Measurements from ENCODE around the gene IGSF23. TPM values are rescaled to one million over a fixed set of nuclear protein-coding genes. Genes with fewer than 3 reads are reported as not detected.
"Not testable (repeated sequence)": the region's sequence is repeated elsewhere in the genome, so short reads cannot be mapped to it uniquely, and the experiment has no call there.

The IGSF23 gene
- total RNA-seq, 2 donors from 2014 or later, result not detected

DNA sequence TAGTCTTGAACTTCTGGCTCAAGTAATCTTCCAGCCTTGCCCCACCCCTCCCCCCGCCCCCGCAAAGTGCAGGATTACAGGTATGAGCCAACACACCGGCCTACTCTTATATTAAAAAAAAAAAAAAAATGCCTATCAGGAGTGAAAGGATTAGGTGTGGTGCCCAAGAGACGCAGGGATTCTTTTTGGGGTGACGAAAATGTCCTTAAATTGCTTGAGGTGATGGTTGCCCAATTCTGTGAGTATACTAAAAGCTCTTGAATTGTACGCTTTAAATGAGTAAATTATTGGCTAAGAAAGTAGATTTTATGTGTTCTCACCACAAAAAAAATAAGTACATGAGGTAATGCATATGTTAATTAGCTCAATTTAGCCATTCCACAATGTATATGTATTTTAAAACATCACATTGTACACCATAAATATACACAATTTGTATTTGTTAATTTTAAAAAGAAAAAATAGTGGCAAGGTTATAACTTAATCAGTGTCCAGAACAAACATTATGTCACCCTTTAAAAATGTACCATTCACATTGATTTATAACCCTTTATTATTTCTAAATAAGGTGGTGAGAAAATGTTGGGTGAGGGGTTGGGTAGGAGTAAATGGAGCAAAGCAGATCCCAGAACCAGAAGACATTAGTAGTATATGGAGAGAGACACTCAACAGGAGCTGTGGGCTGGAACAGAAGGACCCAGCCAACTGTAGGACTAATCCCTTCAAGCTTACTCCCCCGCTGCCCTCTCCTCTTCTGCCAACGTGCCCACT is 3.9 kb downstream of the IGSF23 start:
- no peak overlapping the region for H3K4me3 Mint-ChIP-seq
- no peaks in the 10 kb centered on the region for H3K36me3 Mint-ChIP-seq (ENCODE audit: low read depth)
- H3K27ac Mint-ChIP-seq, result no peak overlapping the region
- H3K4me1 Mint-ChIP-seq, result no peaks in the 10 kb centered on the region
- no peak for ATAC-seq (replicated peaks)
- H3K9me3 Mint-ChIP-seq, result no peaks in the 10 kb centered on the region
- peaks cover under 1% of the 10 kb centered on the region for H3K27me3 Mint-ChIP-seq

- Mint-ChIP-seq H3K4me1 (no peaks in the 10 kb centered on the region), H3K27me3 (peaks cover 8% of the 10 kb centered on the region), H3K36me3 (ENCODE audit: low read depth) (no peaks in the 10 kb centered on the region), H3K27ac (no peak overlapping the region), H3K4me3 (no peak overlapping the region), H3K9me3 (no peaks in the 10 kb centered on the region)
- ATAC-seq (replicated peaks), result no peak
Measured at GRCh38 chr19:44618640-44619357, 5.4 kb downstream of the IGSF23 start.

GRCh38 chr19:44620667-44621066 is 7.3 kb downstream of the IGSF23 start:
- Mint-ChIP-seq H3K4me3 (no peak overlapping the region), H3K9me3 (no peaks in the 10 kb centered on the region), H3K36me3 (ENCODE audit: low read depth) (no peaks in the 10 kb centered on the region), H3K27ac (no peak overlapping the region), H3K27me3 (peaks cover 9% of the 10 kb centered on the region), H3K4me1 (no peaks in the 10 kb centered on the region)
- ATAC-seq (replicated peaks), result no peak

- Mint-ChIP-seq H3K27me3 (peaks cover 14% of the 10 kb centered on the region), H3K4me1 (no peaks in the 10 kb centered on the region), H3K36me3 (ENCODE audit: low read depth) (no peaks in the 10 kb centered on the region), H3K4me3 (no peak overlapping the region), H3K9me3 (no peaks in the 10 kb centered on the region), H3K27ac (no peak overlapping the region)
- no peak for ATAC-seq (replicated peaks)
Measured at GRCh38 chr19:44621367-44621766, 8.0 kb downstream of the IGSF23 start.

- peaks cover 22% of the 10 kb centered on the region for H3K27me3 Mint-ChIP-seq
- H3K4me3 Mint-ChIP-seq, result no peak overlapping the region
- no peak for ATAC-seq (replicated peaks)
- no peaks in the 10 kb centered on the region for H3K9me3 Mint-ChIP-seq
- H3K36me3 Mint-ChIP-seq (ENCODE audit: low read depth), result no peaks in the 10 kb centered on the region
- H3K4me1 Mint-ChIP-seq, result no peaks in the 10 kb centered on the region
- no peak overlapping the region for H3K27ac Mint-ChIP-seq
Measured at GRCh38 chr19:44623080-44623479, 9.7 kb downstream of the IGSF23 start.

DNA sequence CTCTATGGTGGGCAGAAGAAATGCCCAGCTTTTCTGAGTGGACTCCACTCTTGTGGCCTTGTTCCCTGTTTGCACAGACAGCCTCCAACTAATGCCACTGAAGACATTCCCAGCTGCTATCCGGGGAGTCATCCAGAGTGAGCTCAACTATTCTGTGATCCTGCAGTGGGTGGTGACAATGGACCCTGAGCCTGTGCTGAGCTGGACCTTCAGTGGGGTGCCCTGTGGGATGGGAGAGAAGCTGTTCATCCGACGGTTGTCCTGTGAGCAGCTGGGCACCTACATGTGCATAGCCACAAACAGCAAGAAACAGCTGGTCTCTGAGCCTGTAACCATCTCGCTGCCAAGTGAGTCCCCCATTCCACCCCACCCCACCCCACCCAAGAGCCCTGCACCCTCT is 10.3 kb downstream of the IGSF23 start:
- Mint-ChIP-seq H3K9me3 (no peaks in the 10 kb centered on the region), H3K27me3 (peaks cover 22% of the 10 kb centered on the region)

GRCh38 chr19:44624840-44625354 is 11.5 kb downstream of the IGSF23 start:
- H3K4me3 Mint-ChIP-seq, result no peak overlapping the region

More for the DNA sequence above, 10.3 kb downstream of the IGSF23 start:
- Mint-ChIP-seq H3K27ac (no peak overlapping the region), H3K4me1 (no peaks in the 10 kb centered on the region), H3K36me3 (ENCODE audit: low read depth) (no peaks in the 10 kb centered on the region), H3K4me3 (no peak overlapping the region)
- no peak for ATAC-seq (replicated peaks)

GRCh38 chr19:44625637-44626036 is 12.3 kb downstream of the IGSF23 start:
- H3K4me3 Mint-ChIP-seq; H3K9me3 Mint-ChIP-seq; H3K4me1 Mint-ChIP-seq; H3K36me3 Mint-ChIP-seq (ENCODE audit: low read depth); ATAC-seq (replicated peaks); H3K27ac Mint-ChIP-seq: not testable (repeated sequence)
- peaks cover 25% of the 10 kb centered on the region for H3K27me3 Mint-ChIP-seq

More at GRCh38 chr19:44624840-44625354, 11.5 kb downstream of the IGSF23 start:
- H3K36me3 Mint-ChIP-seq (ENCODE audit: low read depth), result no peaks in the 10 kb centered on the region
- H3K4me1 Mint-ChIP-seq, result no peaks in the 10 kb centered on the region
- no peaks in the 10 kb centered on the region for H3K9me3 Mint-ChIP-seq
- peaks cover 25% of the 10 kb centered on the region for H3K27me3 Mint-ChIP-seq
- H3K27ac Mint-ChIP-seq, result no peak overlapping the region
- no peak for ATAC-seq (replicated peaks)

- Mint-ChIP-seq H3K27me3 (peaks cover 25% of the 10 kb centered on the region), H3K27ac (no peak overlapping the region), H3K9me3 (no peaks in the 10 kb centered on the region), H3K4me1 (no peaks in the 10 kb centered on the region), H3K36me3 (ENCODE audit: low read depth) (no peaks in the 10 kb centered on the region), H3K4me3 (no peak overlapping the region)
- ATAC-seq (replicated peaks), result no peak
Measured at GRCh38 chr19:44626048-44626624, 12.8 kb downstream of the IGSF23 start.

DNA sequence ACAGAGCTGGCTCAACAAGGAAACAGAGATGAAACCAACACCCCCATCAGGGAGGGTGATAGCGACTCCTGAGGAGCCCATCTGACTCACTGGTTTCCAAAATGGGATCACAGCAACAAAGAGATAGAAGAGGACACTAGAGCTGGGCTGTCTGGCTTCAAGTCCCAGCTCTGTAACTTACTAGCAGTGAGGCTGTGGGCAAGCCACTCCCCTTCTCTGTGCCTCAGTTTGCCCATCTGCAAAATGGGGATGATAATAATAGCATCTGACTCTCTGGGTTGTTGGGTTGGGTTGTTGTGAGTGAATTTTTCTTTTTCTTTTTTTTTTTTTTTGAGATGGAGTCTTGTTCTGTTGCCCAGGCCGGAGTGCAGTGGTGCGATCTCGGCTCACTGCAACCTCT is 14.3 kb downstream of the IGSF23 start:
- no peak overlapping the region for H3K27ac Mint-ChIP-seq

DNA sequence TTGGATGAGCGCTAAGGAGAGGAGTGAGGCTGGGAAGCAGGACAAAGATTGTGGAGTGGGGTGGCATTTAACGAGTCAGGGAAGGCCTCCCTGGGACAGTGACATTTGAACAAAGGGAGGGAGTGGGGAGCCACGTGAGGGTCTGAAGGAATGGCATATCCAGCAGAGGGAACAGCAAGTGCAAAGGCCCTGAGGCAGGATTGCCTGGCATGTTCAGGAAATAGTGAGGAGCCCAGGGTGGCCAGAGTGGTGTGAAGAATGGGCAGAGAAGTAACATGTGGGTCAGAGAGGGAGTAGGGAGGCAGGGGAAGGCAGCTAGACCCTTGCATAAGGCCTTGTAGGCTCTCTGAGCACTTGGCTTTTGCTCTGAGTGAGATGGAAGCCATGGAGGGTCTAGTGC is 15.4 kb downstream of the IGSF23 start:
- H3K27ac Mint-ChIP-seq, result no peak overlapping the region
- peaks cover 19% of the 10 kb centered on the region for H3K27me3 Mint-ChIP-seq
- H3K4me1 Mint-ChIP-seq, result no peaks in the 10 kb centered on the region
- H3K9me3 Mint-ChIP-seq, result no peaks in the 10 kb centered on the region
- H3K4me3 Mint-ChIP-seq, result no peak overlapping the region
- H3K36me3 Mint-ChIP-seq (ENCODE audit: low read depth), result no peaks in the 10 kb centered on the region
- ATAC-seq (replicated peaks), result no peak

More for the DNA sequence above, 14.3 kb downstream of the IGSF23 start:
- H3K27me3 Mint-ChIP-seq, result peaks cover 25% of the 10 kb centered on the region
- H3K36me3 Mint-ChIP-seq (ENCODE audit: low read depth), result no peaks in the 10 kb centered on the region
- no peak for ATAC-seq (replicated peaks)
- H3K9me3 Mint-ChIP-seq, result no peaks in the 10 kb centered on the region
- no peaks in the 10 kb centered on the region for H3K4me1 Mint-ChIP-seq
- no peak overlapping the region for H3K4me3 Mint-ChIP-seq

- H3K4me1 Mint-ChIP-seq; H3K36me3 Mint-ChIP-seq (ENCODE audit: low read depth); H3K27ac Mint-ChIP-seq; ATAC-seq (replicated peaks); H3K9me3 Mint-ChIP-seq; H3K4me3 Mint-ChIP-seq: not testable (repeated sequence)
- H3K27me3 Mint-ChIP-seq, result peaks cover 21% of the 10 kb centered on the region
Measured at GRCh38 chr19:44631611-44632010, 18.2 kb downstream of the IGSF23 start.

DNA sequence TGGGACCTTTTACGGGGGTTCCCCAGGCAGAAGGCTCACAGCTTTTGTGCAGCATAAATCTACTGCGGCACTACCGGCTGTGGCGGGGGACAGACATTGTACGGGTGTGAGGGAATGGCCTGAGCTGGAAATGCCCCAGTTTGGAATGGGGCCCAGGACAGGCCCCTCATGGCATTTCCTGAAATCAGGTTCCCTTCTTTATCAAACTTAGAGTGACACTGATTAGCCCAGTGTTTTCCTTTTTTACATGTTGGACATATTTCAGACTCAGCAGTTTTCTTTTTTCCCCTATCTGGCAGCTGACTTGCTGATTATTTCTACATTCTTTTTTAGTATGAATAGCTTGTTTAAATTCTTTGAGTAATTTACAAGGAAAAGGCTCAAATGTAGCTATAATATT is 20.7 kb downstream of the IGSF23 start:
- not testable (repeated sequence) for ATAC-seq (replicated peaks); H3K36me3 Mint-ChIP-seq (ENCODE audit: low read depth); H3K4me3 Mint-ChIP-seq; H3K27ac Mint-ChIP-seq; H3K4me1 Mint-ChIP-seq; H3K9me3 Mint-ChIP-seq
- peaks cover 13% of the 10 kb centered on the region for H3K27me3 Mint-ChIP-seq

GRCh38 chr19:44634785-44635184 is 21.4 kb downstream of the IGSF23 start:
- Mint-ChIP-seq H3K27me3 (peaks cover 13% of the 10 kb centered on the region), H3K4me1 (no peaks in the 10 kb centered on the region), H3K4me3 (no peak overlapping the region), H3K36me3 (ENCODE audit: low read depth) (no peaks in the 10 kb centered on the region), H3K27ac (no peak overlapping the region), H3K9me3 (peaks cover 3% of the 10 kb centered on the region)
- ATAC-seq (replicated peaks), result no peak

Measured in activated T-helper 17 cell treated with anti-CD3 and anti-CD28 coated beads, Interleukin-2, amount 50 U/mL, for 72 hours (primary cell).